K562 (cell line): ENCODE measurements around the gene SST.

Experiments used
- ATF2 ChIP-seq: sonication (generic); formaldehyde crosslinking; IDR thresholded peaks from 2 replicates; pipeline ENCODE4 v1.8.1; 2022; ENCODE audit warnings: missing genetic modification reagents
- BACH1 ChIP-seq: fragments of 200-800 bp; sonication (Bioruptor generic); IDR thresholded peaks from 2 replicates; pipeline ENCODE4 v1.6.1; 2016; ENCODE audit warnings: missing genetic modification characterization, missing compliant biosample characterization
- CREB1 ChIP-seq, 2 experiments: sonication (generic) in 1 of 2; formaldehyde crosslinking in 1 of 2; IDR thresholded peaks; 2 replicates each; pipeline versions ENCODE4 v1.6.1 to v1.8.0; 2012 to 2022; ENCODE audit warnings: inconsistent platforms in 1 of 2, mild to moderate bottlenecking in 1 of 2, missing genetic modification reagents in 1 of 2, moderate library complexity in 1 of 2
- FOXK1 ChIP-seq: sonication (generic); formaldehyde crosslinking; IDR thresholded peaks from 2 replicates; pipeline ENCODE4 v1.8.0; 2022; ENCODE audit warnings: missing genetic modification reagents, mild to moderate bottlenecking, borderline replicate concordance
- JUNB ChIP-seq: fragments of 450-650 bp; formaldehyde crosslinking; conservative IDR thresholded peaks from 2 replicates; pipeline ENCODE4 v1.4.0; 2020; ENCODE audit warnings: mild to moderate bottlenecking
- RBM39 ChIP-seq: fragments of 200-400 bp; formaldehyde crosslinking; optimal IDR thresholded peaks from 2 replicates; pipeline ENCODE3; 2018; ENCODE audit warnings: low read depth, low read length
- TEAD4 ChIP-seq, 2 experiments: sonication (generic) in 1 of 2; formaldehyde crosslinking in 1 of 2; IDR thresholded peaks; 2 replicates each; pipeline versions ENCODE4 v1.6.1 to v1.8.0; 2012 to 2022; ENCODE audit warnings: borderline replicate concordance in 1 of 2, inconsistent platforms in 1 of 2, low read length in 1 of 2, mild to moderate bottlenecking in 1 of 2, missing genetic modification reagents in 1 of 2
- XRCC5 ChIP-seq: fragments of 200-400 bp; formaldehyde crosslinking; IDR thresholded peaks from 2 replicates; pipeline ENCODE4 v1.6.1; 2017; ENCODE audit warnings: low read depth, mild to moderate bottlenecking, low read length
- ZBTB17 ChIP-seq: fragments of 450-650 bp; formaldehyde crosslinking; IDR thresholded peaks from 2 replicates; pipeline ENCODE4 v1.4.0; 2020; ENCODE audit warnings: mild to moderate bottlenecking
- ZBTB33 ChIP-seq: sonication (generic); formaldehyde crosslinking; IDR thresholded peaks from 2 replicates; pipeline ENCODE4 v1.8.1; 2023; ENCODE audit warnings: mild to moderate bottlenecking, missing genetic modification reagents
- TF ChIP-seq, protein P1 (sequence below), 3 experiments: IDR thresholded peaks in 2 of 3; conservative IDR thresholded peaks in 1 of 3; 2 replicates each; pipeline ENCODE4 v1.5.1; 2011 to 2012; ENCODE audit warnings: low read length in 3 of 3, mild to moderate bottlenecking in 3 of 3, control low read depth in 2 of 3, improper control_type of control experiment in 1 of 3, inconsistent platforms in 1 of 3, low read depth in 1 of 3, mixed read lengths in 1 of 3, moderate library complexity in 1 of 3; ENCODE audit not compliant: insufficient read depth in 2 of 3
- TF ChIP-seq, protein P2 (sequence below), 2 experiments: fragments of 450-650 bp; IDR thresholded peaks; 2 replicates each; pipeline ENCODE4 v1.6.1; 2016

DNA sequence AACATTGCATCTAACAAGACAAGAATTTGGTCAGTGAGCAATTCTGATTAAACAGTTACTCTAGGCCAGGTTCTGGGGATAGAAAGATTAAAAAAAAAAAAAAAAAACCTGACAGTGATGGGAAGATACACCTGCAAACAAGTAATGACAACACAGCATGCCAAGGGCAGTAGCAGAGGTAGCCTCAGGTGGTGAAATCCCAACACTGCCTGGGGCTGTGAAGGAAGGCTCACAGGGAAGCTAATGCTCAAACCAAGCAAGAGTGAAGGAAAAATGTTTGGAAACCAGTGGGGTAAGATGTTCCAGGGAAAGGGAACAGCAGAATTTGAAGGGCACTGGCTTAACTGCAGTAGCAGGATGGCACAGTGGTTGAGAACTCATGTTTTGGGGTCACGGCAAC is 23.2 kb upstream of the SST start:
- TF ChIP-seq, protein P1, sequence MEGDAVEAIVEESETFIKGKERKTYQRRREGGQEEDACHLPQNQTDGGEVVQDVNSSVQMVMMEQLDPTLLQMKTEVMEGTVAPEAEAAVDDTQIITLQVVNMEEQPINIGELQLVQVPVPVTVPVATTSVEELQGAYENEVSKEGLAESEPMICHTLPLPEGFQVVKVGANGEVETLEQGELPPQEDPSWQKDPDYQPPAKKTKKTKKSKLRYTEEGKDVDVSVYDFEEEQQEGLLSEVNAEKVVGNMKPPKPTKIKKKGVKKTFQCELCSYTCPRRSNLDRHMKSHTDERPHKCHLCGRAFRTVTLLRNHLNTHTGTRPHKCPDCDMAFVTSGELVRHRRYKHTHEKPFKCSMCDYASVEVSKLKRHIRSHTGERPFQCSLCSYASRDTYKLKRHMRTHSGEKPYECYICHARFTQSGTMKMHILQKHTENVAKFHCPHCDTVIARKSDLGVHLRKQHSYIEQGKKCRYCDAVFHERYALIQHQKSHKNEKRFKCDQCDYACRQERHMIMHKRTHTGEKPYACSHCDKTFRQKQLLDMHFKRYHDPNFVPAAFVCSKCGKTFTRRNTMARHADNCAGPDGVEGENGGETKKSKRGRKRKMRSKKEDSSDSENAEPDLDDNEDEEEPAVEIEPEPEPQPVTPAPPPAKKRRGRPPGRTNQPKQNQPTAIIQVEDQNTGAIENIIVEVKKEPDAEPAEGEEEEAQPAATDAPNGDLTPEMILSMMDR (IDR thresholded peaks at IDR 0.05 in 2 of 3, conservative IDR thresholded peaks at IDR 0.05 in 1 of 3; ENCODE audit: insufficient read depth in 2 of 3, low read depth in 1 of 3, low read length in 3 of 3) = no peak
- no peak for TF ChIP-seq RBM39
- no peak for TF ChIP-seq BACH1
- no peak for TF ChIP-seq CREB1 (IDR thresholded peaks at IDR 0.05)
- no peak for TF ChIP-seq CREB1 (CRISPR knock-in tag; IDR thresholded peaks at IDR 0.05)
- TF ChIP-seq ZBTB17 (CRISPR knock-in tag) = no peak
- TF ChIP-seq ATF2 (CRISPR knock-in tag) = no peak
- TF ChIP-seq TEAD4 (IDR thresholded peaks at IDR 0.05; ENCODE audit: low read length) = no peak
- no peak for TF ChIP-seq TEAD4 (CRISPR knock-in tag; IDR thresholded peaks at IDR 0.05; ENCODE audit: borderline replicate concordance)
- TF ChIP-seq ZBTB33 (CRISPR knock-in tag) = no peak
- TF ChIP-seq FOXK1 (CRISPR knock-in tag) = no peak
- TF ChIP-seq, protein P2, sequence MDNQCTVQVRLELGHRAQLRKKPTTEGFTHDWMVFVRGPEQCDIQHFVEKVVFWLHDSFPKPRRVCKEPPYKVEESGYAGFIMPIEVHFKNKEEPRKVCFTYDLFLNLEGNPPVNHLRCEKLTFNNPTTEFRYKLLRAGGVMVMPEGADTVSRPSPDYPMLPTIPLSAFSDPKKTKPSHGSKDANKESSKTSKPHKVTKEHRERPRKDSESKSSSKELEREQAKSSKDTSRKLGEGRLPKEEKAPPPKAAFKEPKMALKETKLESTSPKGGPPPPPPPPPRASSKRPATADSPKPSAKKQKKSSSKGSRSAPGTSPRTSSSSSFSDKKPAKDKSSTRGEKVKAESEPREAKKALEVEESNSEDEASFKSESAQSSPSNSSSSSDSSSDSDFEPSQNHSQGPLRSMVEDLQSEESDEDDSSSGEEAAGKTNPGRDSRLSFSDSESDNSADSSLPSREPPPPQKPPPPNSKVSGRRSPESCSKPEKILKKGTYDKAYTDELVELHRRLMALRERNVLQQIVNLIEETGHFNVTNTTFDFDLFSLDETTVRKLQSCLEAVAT (IDR thresholded peaks at IDR 0.05) = no peak
- TF ChIP-seq JUNB = no peak
- no peak for TF ChIP-seq XRCC5
